Smooth muscle cell (in vitro differentiated cells): ENCODE results near the gene PAGE2. TPM values are rescaled to one million over a fixed set of nuclear protein-coding genes. Genes with fewer than 3 reads are reported as not detected.

Experiments used
- DNase-seq: peaks from one replicate; lab custom pipeline; 2025; ENCODE audit not compliant: unreplicated experiment; lab: John Stamatoyannopoulos, UW
- H2AFZ ChIP-seq: fragments of 200-600 bp; sonication (generic); 2 replicates; pipeline ENCODE4 v1.6.0; 2016; ENCODE audit warnings: antibody characterized with exemption, low read depth, mild to moderate bottlenecking
- H3F3A ChIP-seq: fragments of 200-600 bp; sonication (generic); 2 replicates; pipeline ENCODE4 v1.6.0; 2017; ENCODE audit warnings: antibody characterized with exemption, low read depth
- H3K27ac ChIP-seq: fragments of 200-600 bp; sonication (generic); 2 replicates; pipeline ENCODE4 v1.5.1; 2016; ENCODE audit warnings: low read depth, mild to moderate bottlenecking
- H3K27me3 ChIP-seq: fragments of 200-600 bp; sonication (generic); 2 replicates; pipeline ENCODE4 v1.6.1; 2016; ENCODE audit warnings: low read depth, mild to moderate bottlenecking
- H3K36me3 ChIP-seq: fragments of 200-600 bp; sonication (generic); 2 replicates; pipeline ENCODE4 v1.5.1; 2016; ENCODE audit warnings: low read depth
- H3K4me1 ChIP-seq: fragments of 200-600 bp; sonication (generic); 2 replicates; pipeline ENCODE4 v1.5.1; 2016; ENCODE audit warnings: low read depth
- H3K4me2 ChIP-seq: fragments of 200-600 bp; sonication (generic); 2 replicates; pipeline ENCODE4 v1.6.0; 2016; ENCODE audit warnings: mild to moderate bottlenecking
- H3K4me3 ChIP-seq: fragments of 200-600 bp; sonication (generic); 2 replicates; pipeline ENCODE4 v1.5.1; 2016; ENCODE audit warnings: mild to moderate bottlenecking
- H3K79me2 ChIP-seq: fragments of 200-600 bp; sonication (generic); 2 replicates; pipeline ENCODE4 v1.6.0; 2016; ENCODE audit warnings: low read depth, mild to moderate bottlenecking
- H3K9ac ChIP-seq: fragments of 200-600 bp; sonication (generic); 2 replicates; pipeline ENCODE4 v1.6.0; 2016; ENCODE audit warnings: low read depth
- H3K9me3 ChIP-seq: fragments of 200-600 bp; sonication (generic); replicated peaks from 2 replicates; pipeline ENCODE4 v1.5.1; 2016; ENCODE audit warnings: low read depth
- H4K20me1 ChIP-seq: fragments of 200-600 bp; sonication (generic); 2 replicates; pipeline ENCODE4 v1.6.0; 2016; ENCODE audit warnings: low read depth
- WGBS: methylation state at CpG from one replicate; pipeline ENCODE4 v1.1.7; 2016; ENCODE audit warnings: low lambda C conversion rate; 5-methylcytosine and 5-hydroxymethylcytosine counted together
- polyA plus RNA-seq: library from polyadenylated mRNA; unstranded; fragments of >200 nt; fragmentation: Nextera tagmentation; extraction: Ambion mirVana; gene quantifications from 2 replicates; pipeline ENCODE4 v1.2.1, GENCODE V29; 2016
- total RNA-seq: library from RNA; depleted of rRNA; stranded (reverse); fragments of >200 nt; gene quantifications from 2 replicates; pipeline ENCODE4 v1.2.3, GENCODE V29; 2014
- TF ChIP-seq, protein P1 (sequence below): fragments of 200-600 bp; sonication (generic); IDR thresholded peaks from 2 replicates; pipeline ENCODE4 v1.5.1; 2017; ENCODE audit warnings: borderline replicate concordance, mild to moderate bottlenecking, antibody characterized with exemption; ENCODE audit not compliant: insufficient read depth, poor library complexity, severe bottlenecking

PAGE2 gene
- total and polyA plus RNA-seq, 2 experiments from 2014 or later = not detected

DNA sequence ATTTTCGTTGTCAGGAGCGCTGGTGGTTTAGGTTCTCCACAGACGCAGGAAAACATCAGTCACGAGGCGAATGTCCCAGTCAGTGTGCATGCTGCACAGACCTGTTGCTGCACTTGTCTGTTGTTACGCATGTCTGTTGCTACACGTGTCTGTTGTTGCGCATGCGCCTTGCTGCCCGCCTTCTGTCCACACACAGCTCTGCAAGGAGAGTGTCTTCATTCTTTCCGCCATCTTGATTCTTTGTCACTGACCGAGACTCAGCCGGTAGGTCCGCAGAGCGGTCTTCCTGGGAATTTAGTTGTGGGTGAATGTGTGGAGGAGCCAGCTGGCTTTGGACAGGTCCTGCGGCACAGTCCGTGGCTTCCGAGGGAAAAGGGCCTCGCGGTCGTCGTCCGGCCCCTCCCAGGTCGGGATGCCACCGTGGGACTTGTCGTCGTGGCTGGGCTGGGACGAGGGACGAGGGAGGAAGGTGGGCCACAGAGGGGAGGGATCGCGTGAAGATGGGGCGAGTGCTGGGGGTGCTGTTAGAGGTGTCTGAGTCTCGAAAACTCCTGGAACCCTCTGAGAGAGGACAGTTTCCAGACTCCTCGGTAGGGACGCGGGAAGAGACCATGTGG, 13.9 kb upstream of the PAGE2 start, which contains the start of gene PAGE2B:
TSS of gene PAGE2B (plus strand) at position 180 of the 617 bp plus-strand sequence. CDS start 1,012 bp downstream, outside the sequence.
- no peaks in the 10 kb centered on the region for H4K20me1 ChIP-seq
- 89% methylated on average over 35 of the region's 36 CpGs for WGBS
- H3K27ac ChIP-seq = no peak within 1 kb of the TSS
- no peak within 1 kb of the TSS for H3K4me2 ChIP-seq
- H3F3A ChIP-seq = no peaks in the 10 kb centered on the region
- TF ChIP-seq, protein P1, sequence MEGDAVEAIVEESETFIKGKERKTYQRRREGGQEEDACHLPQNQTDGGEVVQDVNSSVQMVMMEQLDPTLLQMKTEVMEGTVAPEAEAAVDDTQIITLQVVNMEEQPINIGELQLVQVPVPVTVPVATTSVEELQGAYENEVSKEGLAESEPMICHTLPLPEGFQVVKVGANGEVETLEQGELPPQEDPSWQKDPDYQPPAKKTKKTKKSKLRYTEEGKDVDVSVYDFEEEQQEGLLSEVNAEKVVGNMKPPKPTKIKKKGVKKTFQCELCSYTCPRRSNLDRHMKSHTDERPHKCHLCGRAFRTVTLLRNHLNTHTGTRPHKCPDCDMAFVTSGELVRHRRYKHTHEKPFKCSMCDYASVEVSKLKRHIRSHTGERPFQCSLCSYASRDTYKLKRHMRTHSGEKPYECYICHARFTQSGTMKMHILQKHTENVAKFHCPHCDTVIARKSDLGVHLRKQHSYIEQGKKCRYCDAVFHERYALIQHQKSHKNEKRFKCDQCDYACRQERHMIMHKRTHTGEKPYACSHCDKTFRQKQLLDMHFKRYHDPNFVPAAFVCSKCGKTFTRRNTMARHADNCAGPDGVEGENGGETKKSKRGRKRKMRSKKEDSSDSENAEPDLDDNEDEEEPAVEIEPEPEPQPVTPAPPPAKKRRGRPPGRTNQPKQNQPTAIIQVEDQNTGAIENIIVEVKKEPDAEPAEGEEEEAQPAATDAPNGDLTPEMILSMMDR = no peak
- no peaks in the 10 kb centered on the region for H3K36me3 ChIP-seq
- no peak within 1 kb of the TSS for H2AFZ ChIP-seq
- no peak for DNase-seq
- H3K79me2 ChIP-seq = no peaks in the 10 kb centered on the region
- no peak within 1 kb of the TSS for H3K9ac ChIP-seq
- no peaks in the 10 kb centered on the region for H3K4me1 ChIP-seq
- no peaks in the 10 kb centered on the region for H3K9me3 ChIP-seq
- no peaks in the 10 kb centered on the region for H3K27me3 ChIP-seq
- no peak within 1 kb of the TSS for H3K4me3 ChIP-seq

DNA sequence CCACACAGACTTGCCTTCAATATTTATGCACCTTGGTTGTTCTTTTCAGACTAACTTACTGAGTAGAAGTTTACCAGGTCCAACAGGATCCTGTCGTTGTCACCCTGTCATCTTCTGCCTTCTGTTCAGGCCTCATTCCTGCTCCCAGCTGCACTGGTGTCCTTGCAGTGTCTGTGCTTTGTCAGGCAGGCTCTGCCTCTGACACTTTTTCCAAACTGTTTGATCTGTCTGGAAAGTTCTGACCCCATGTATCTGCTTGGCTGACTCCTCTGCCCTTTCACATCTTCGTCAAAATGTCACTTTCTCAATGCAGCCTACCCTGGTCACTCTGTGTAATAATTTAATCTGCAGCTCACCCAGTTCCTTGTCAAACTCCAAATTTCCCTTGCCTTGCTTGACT, 9.9 kb downstream of the PAGE2 start:
- no peaks in the 10 kb centered on the region for H3F3A ChIP-seq
- no peaks in the 10 kb centered on the region for H3K27me3 ChIP-seq
- H3K4me2 ChIP-seq = no peak overlapping the region
- no peak overlapping the region for H3K27ac ChIP-seq
- 30% methylated on average over 2 of the region's 2 CpGs for WGBS
- no peaks in the 10 kb centered on the region for H3K36me3 ChIP-seq
- no peaks in the 10 kb centered on the region for H4K20me1 ChIP-seq
- no peaks in the 10 kb centered on the region for H3K4me1 ChIP-seq
- H3K79me2 ChIP-seq = no peaks in the 10 kb centered on the region
- no peak overlapping the region for H2AFZ ChIP-seq
- H3K4me3 ChIP-seq = no peak overlapping the region
- no peaks in the 10 kb centered on the region for H3K9me3 ChIP-seq
- no peak for DNase-seq
- TF ChIP-seq, protein P1 = no peak
- no peak overlapping the region for H3K9ac ChIP-seq

DNA sequence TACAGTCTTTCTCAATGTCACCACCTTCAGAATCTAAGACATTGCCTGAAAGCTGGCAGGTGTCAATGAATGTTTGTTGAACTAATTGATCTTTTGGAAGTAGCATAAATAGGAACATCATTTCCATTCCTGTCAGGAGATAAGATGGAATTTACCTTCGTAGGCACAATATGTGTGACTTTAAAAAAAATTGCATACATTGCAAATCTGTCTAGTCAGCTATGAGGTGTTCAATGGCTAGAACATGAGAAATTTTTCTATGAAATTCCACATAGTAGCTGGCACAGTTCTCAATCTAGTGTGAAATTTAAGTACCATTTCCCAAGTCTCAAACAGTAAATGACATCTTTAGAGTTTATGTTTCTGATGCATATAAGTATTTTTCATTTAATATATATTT, 10.3 kb downstream of the PAGE2 start:
- Histone ChIP-seq H3K9me3 (no peaks in the 10 kb centered on the region), H3K79me2 (no peaks in the 10 kb centered on the region), H2AFZ (no peak overlapping the region), H3K4me1 (no peaks in the 10 kb centered on the region), H3K9ac (no peak overlapping the region), H4K20me1 (no peaks in the 10 kb centered on the region), H3K4me3 (no peak overlapping the region), H3K4me2 (no peak overlapping the region), H3K36me3 (no peaks in the 10 kb centered on the region), H3K27me3 (no peaks in the 10 kb centered on the region), H3F3A (no peaks in the 10 kb centered on the region), H3K27ac (no peak overlapping the region)
- WGBS = 64% methylated on average over 1 of the region's 1 CpG
- TF ChIP-seq, protein P1 = no peak
- DNase-seq = no peak

DNA sequence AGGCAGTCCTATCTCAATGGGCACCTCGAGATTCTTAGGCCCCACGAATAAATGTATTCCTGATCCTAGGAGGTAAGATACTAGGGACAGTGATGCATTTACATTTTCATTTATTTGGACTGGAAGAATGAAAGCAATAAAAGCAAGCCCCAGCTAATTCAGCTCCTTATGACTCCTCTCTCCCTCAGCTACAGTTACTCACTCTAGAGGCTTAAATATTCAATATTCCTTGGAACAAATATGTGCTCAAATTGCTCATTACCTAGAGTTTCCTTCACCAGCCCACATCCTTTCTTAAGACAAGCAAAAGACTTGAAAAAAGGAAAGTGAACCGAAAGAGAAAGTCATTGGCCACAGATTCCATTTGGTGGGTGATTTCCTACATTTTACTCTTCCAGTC, 13.9 kb downstream of the PAGE2 start:
- no peaks in the 10 kb centered on the region for H3K9me3 ChIP-seq
- no peaks in the 10 kb centered on the region for H3K36me3 ChIP-seq
- H3K79me2 ChIP-seq = no peaks in the 10 kb centered on the region
- H3K4me3 ChIP-seq = no peak overlapping the region
- TF ChIP-seq, protein P1 = no peak
- no peaks in the 10 kb centered on the region for H3K4me1 ChIP-seq
- no peak for DNase-seq
- no peaks in the 10 kb centered on the region for H4K20me1 ChIP-seq
- 67% methylated on average over 3 of the region's 3 CpGs for WGBS
- no peak overlapping the region for H3K27ac ChIP-seq
- no peaks in the 10 kb centered on the region for H3K27me3 ChIP-seq
- no peak overlapping the region for H3K4me2 ChIP-seq
- no peak overlapping the region for H3K9ac ChIP-seq
- no peak overlapping the region for H2AFZ ChIP-seq
- no peaks in the 10 kb centered on the region for H3F3A ChIP-seq
